GM12873 (cell line): ENCODE measurements around the gene L3MBTL4.

Experiments used
- CTCF ChIP-seq: IDR thresholded peaks from 2 replicates; pipeline ENCODE4 v1.5.1; 2012; ENCODE audit warnings: low read depth, mild to moderate bottlenecking, moderate library complexity, low read length, control low read depth; ENCODE audit not compliant: insufficient read depth; ENCODE audit errors: missing control alignments

The L3MBTL4 gene

GRCh38 chr18:6022845-6023244, 391.9 kb downstream of the L3MBTL4 start:
- no peak for TF ChIP-seq CTCF

GRCh38 chr18:6022074-6022444, 392.7 kb downstream of the L3MBTL4 start:
- no peak for TF ChIP-seq CTCF

- no peak for TF ChIP-seq CTCF
These were observed 393.2 kb downstream of the L3MBTL4 start for GRCh38 chr18:6021306-6022073.

- no peak for TF ChIP-seq CTCF
These were observed 396.0 kb downstream of the L3MBTL4 start for GRCh38 chr18:6018671-6019070.

- TF ChIP-seq CTCF, result no peak
These were observed 397.5 kb downstream of the L3MBTL4 start for GRCh38 chr18:6017171-6017570.

- no peak for TF ChIP-seq CTCF
These were observed 399.3 kb downstream of the L3MBTL4 start for GRCh38 chr18:6015364-6015763.

- TF ChIP-seq CTCF, result no peak
These were observed 401.4 kb downstream of the L3MBTL4 start for GRCh38 chr18:6013171-6013810.
